ENCODE measurements around the gene TAAR1. TPM values are rescaled to one million over a fixed set of nuclear protein-coding genes. Genes with fewer than 3 reads are reported as not detected.
"Not testable (repeated sequence)": the region's sequence is repeated elsewhere in the genome, so short reads cannot be mapped to it uniquely, and the experiment has no call there.

Gene TAAR1
- total RNA-seq, 1 donor from 2014 or later: not detected

DNA sequence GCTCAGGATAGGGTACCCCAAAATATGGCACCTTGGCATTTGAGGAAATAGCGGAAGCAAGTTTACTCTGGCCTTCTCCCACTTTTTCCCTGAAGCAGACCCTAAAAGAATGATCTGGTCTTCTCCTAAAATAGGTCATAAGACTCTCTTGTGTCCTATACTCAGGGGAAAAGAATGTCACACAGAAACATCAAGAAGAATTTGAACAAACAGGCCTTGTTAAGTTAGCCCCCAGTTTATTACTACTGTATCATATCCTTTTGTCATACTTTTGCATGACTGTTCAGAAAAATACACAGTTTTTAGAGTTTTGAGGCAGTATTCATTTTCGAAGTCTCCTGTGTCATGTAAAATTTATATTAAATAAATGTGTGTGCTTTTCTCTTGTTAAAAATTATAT lies 47.4 kb downstream of the TAAR1 start:
- no peak for ATAC-seq (ENCODE audit: poor library complexity)
- DNase-seq: no peak
- intact Hi-C loops (cut with DNase I): no loop called here

DNA sequence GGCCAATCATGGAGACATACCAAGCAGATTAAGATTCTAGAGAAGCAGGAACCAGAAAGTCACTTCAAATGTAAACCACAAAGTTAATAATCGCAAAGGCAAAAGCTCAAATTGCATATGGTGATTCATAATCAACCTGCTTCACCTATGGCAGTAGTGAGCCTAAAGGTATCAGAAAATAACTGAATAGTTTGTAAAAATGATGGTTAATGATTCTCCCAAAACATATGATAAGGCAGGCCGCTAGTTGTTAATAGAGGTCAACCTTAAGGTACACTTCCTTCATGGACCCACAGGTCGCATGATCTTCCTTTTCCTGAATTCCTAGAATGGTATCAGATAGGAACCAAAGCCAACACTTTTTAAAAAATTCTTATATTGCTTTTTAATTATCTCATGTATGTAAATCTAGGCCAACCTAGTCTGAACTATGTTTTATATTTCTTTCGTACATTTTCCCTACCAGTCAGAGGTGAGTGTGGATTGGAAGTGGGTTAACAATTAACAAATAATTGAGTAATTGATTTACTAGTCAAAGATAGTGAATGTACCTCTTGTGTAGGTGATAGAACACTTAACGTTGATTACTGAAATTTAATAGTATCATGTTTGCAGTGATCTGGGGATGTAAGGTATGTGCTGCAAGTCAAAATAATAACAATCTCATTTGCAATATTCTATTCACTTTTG lies 51.3 kb downstream of the TAAR1 start:
- DNase-seq (no peak), ATAC-seq (ENCODE audit: poor library complexity) (no peak)
- intact Hi-C loops (cut with DNase I): no loop called here

DNA sequence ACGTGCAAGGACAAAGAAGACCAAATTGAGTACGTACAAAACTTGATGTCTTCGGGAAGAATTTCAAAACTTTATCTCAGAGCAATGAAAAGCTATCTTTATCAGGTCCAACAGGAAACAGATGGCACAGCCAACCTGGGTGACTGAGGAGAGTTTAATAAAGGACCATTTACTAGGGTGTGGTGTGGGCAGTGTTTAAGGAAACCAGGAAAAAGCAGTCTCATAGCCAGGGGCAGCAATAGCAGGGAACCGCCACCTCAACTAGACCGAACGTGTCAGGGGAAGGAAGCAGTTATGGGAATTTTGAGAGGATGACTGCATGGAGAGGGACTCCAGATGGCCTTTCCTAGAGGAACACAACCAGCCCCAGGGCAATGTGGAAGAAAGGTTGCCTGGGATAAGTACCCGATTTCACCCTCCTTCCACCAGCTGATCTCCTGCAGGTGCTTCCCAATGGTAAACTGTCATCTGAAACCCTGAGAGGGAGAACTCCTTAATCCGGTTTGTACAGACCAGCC lies 54.3 kb downstream of the TAAR1 start:
- intact Hi-C loops (cut with DNase I): no loop called here
- ATAC-seq (ENCODE audit: poor library complexity) (no peak), DNase-seq (no peak)

- intact Hi-C loops (cut with DNase I); DNase-seq; ATAC-seq (ENCODE audit: poor library complexity): not testable (repeated sequence)
Observed at GRCh38 chr6:132600900-132601299, 58.1 kb downstream of the TAAR1 start.

DNA sequence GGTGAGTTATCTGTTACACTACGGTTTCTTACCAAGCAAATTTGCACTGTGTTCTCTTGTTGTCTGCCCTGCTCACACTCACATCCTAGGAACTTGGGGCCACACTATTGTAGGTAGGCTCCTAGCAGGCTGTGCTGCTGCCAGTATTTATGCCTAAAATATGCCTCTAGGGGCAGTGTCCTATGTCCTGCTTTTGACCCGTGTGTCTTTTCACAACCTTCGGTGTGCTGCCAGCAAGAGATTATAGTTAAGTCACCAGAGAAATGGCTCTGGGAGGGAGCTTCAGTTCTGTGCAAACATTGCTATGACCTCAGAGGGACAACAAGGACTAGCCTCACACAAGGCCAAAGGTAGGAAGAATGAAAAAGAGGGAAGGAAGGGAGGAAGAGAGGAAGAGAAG lies 60.5 kb downstream of the TAAR1 start:
- intact Hi-C loops (cut with DNase I): no loop called here

DNA sequence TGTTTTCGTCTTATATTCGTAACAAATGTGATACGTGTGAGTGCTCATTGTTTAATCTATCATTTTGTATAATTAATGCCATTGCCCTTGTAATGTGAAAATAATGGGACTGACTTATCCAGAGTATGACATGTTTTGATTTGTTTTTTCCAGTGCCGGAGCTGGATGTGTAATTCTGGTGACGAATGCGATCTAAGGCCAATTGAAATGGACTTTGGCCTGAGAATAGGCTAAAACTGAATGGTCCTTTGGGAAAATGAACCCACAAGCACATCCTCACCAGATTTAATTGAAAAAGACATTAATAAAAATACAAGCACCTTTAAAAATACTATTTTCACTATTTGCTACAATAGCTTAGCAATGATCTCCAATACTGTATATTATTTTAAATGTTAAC lies 62.8 kb downstream of the TAAR1 start:
- intact Hi-C loops (cut with DNase I): no loop called here
- ATAC-seq (ENCODE audit: poor library complexity) (no peak), DNase-seq (no peak)

More for the DNA sequence above, 60.5 kb downstream of the TAAR1 start:
- DNase-seq (no peak), ATAC-seq (ENCODE audit: poor library complexity) (no peak)

Other genes starting within 250 kb of the TAAR1 start
- gene STX7, start 146.1 kb downstream of the TAAR1 start, total RNA-seq: 55.1 TPM
- gene TAAR9, start 120.9 kb downstream of the TAAR1 start, total RNA-seq: not detected
- gene TAAR8, start 106.5 kb downstream of the TAAR1 start, total RNA-seq: not detected
- gene TAAR6, start 88.9 kb downstream of the TAAR1 start, total RNA-seq: not detected
- not detected for gene TAAR5, start 69.4 kb downstream of the TAAR1 start, total RNA-seq
- gene TAAR2, start 34.9 kb downstream of the TAAR1 start, total RNA-seq: not detected
- gene VNN1, start 54.9 kb upstream of the TAAR1 start, total RNA-seq: 1.7 TPM
- 1.9 TPM for gene VNN2, start 98.7 kb upstream of the TAAR1 start, total RNA-seq
- 3.7 TPM for gene SLC18B1, start 139.5 kb upstream of the TAAR1 start, total RNA-seq
- 465 TPM for gene RPS12, start 155.4 kb upstream of the TAAR1 start, total RNA-seq